ENCODE measurements around the gene GLP1R. TPM values are rescaled to one million over a fixed set of nuclear protein-coding genes. Genes with fewer than 3 reads are reported as not detected.

GLP1R gene
- total and polyA plus RNA-seq, 2 donors from 2014 or later, result 0.13 to 0.22 TPM

- Histone ChIP-seq H3K4me3 (ENCODE audit: low read length in 3 of 3) (no peak overlapping the region), H3K9me3 (ENCODE audit: control insufficient read depth in 2 of 3, insufficient read depth in 1 of 3, low read length in 3 of 3) (no peaks in the 10 kb centered on the region), H3K27ac (ENCODE audit: low read depth in 2 of 2, low read length in 2 of 2) (no peak overlapping the region), H3K36me3 (ENCODE audit: control insufficient read depth in 2 of 3, insufficient read depth in 3 of 3, low read length in 3 of 3) (no peaks in the 10 kb centered on the region), H3K4me1 (ENCODE audit: control insufficient read depth in 2 of 3, insufficient read depth in 2 of 3, low read depth in 1 of 3, low read length in 3 of 3) (no peaks in the 10 kb centered on the region), H3K27me3 (ENCODE audit: control insufficient read depth, insufficient read depth, low read length) (no peaks in the 10 kb centered on the region), H3K9ac (ENCODE audit: low read length in 3 of 3) (no peak overlapping the region)
- intact Hi-C loops (cut with DNase I), result no loop called here
- TF ChIP-seq CTCF (IDR thresholded peaks at IDR 0.05; ENCODE audit: borderline replicate concordance, extremely low read depth, insufficient read depth), result no peak
- no peak for DNase-seq
- FAIRE-seq, result no peak
Observed at GRCh38 chr6:39080246-39080875, 31.8 kb downstream of the GLP1R start.

- intact Hi-C loops (cut with DNase I), result no loop called here
- FAIRE-seq (no peak), DNase-seq (no peak)
- no peak overlapping the region for H3K27ac ChIP-seq (ENCODE audit: low read depth in 2 of 2, low read length in 2 of 2)
- H3K36me3 ChIP-seq (ENCODE audit: control insufficient read depth in 2 of 3, insufficient read depth in 3 of 3, low read length in 3 of 3), result no peaks in the 10 kb centered on the region
- H3K4me1 ChIP-seq (ENCODE audit: control insufficient read depth in 2 of 3, insufficient read depth in 2 of 3, low read depth in 1 of 3, low read length in 3 of 3), result no peaks in the 10 kb centered on the region
- H3K27me3 ChIP-seq (ENCODE audit: control insufficient read depth, insufficient read depth, low read length), result no peaks in the 10 kb centered on the region
- no peaks in the 10 kb centered on the region for H3K9me3 ChIP-seq (ENCODE audit: control insufficient read depth in 2 of 3, insufficient read depth in 1 of 3, low read length in 3 of 3)
- TF ChIP-seq CTCF (IDR thresholded peaks at IDR 0.05; ENCODE audit: borderline replicate concordance, extremely low read depth, insufficient read depth), result no peak
- no peak overlapping the region for H3K4me3 ChIP-seq (ENCODE audit: low read length in 3 of 3)
- no peak overlapping the region for H3K9ac ChIP-seq (ENCODE audit: low read length in 3 of 3)
Observed at GRCh38 chr6:39082310-39082709, 33.7 kb downstream of the GLP1R start.

- no peak for FAIRE-seq
- intact Hi-C loops (cut with DNase I), result no loop called here
Observed at GRCh38 chr6:39083231-39083634, 34.7 kb downstream of the GLP1R start.

More at GRCh38 chr6:39083231-39083634, 34.7 kb downstream of the GLP1R start:
- H3K27me3 ChIP-seq (ENCODE audit: control insufficient read depth, insufficient read depth, low read length), result no peaks in the 10 kb centered on the region
- H3K9me3 ChIP-seq (ENCODE audit: control insufficient read depth in 2 of 3, insufficient read depth in 1 of 3, low read length in 3 of 3), result no peaks in the 10 kb centered on the region
- H3K36me3 ChIP-seq (ENCODE audit: control insufficient read depth in 2 of 3, insufficient read depth in 3 of 3, low read length in 3 of 3), result no peaks in the 10 kb centered on the region
- no peak overlapping the region for H3K27ac ChIP-seq (ENCODE audit: low read depth in 2 of 2, low read length in 2 of 2)
- H3K9ac ChIP-seq (ENCODE audit: low read length in 3 of 3), result no peak overlapping the region
- H3K4me1 ChIP-seq (ENCODE audit: control insufficient read depth in 2 of 3, insufficient read depth in 2 of 3, low read depth in 1 of 3, low read length in 3 of 3), result no peaks in the 10 kb centered on the region
- TF ChIP-seq CTCF (IDR thresholded peaks at IDR 0.05; ENCODE audit: borderline replicate concordance, extremely low read depth, insufficient read depth), result no peak
- no peak overlapping the region for H3K4me3 ChIP-seq (ENCODE audit: low read length in 3 of 3)
- DNase-seq, result no peak
